ENCODE results near the gene LIN37.

GRCh38 chr19:35764432-35765315 is 16.3 kb downstream of the LIN37 start:
- TF ChIP-seq, protein P1, sequence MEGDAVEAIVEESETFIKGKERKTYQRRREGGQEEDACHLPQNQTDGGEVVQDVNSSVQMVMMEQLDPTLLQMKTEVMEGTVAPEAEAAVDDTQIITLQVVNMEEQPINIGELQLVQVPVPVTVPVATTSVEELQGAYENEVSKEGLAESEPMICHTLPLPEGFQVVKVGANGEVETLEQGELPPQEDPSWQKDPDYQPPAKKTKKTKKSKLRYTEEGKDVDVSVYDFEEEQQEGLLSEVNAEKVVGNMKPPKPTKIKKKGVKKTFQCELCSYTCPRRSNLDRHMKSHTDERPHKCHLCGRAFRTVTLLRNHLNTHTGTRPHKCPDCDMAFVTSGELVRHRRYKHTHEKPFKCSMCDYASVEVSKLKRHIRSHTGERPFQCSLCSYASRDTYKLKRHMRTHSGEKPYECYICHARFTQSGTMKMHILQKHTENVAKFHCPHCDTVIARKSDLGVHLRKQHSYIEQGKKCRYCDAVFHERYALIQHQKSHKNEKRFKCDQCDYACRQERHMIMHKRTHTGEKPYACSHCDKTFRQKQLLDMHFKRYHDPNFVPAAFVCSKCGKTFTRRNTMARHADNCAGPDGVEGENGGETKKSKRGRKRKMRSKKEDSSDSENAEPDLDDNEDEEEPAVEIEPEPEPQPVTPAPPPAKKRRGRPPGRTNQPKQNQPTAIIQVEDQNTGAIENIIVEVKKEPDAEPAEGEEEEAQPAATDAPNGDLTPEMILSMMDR (IDR thresholded peaks at IDR 0.05) = no peak
- TF ChIP-seq POLR2A (IDR thresholded peaks at IDR 0.05) = no peak

Data from right lobe of liver (tissue), 4 donors.